ENCODE measurements around the gene FMNL3. TPM values are rescaled to one million over a fixed set of nuclear protein-coding genes. Genes with fewer than 3 reads are reported as not detected.

FMNL3 gene
- total RNA-seq, 4 donors from 2014 or later = 48.3 to 64.2 (median 58.9) TPM

GRCh38 chr12:49631336-49631907 is 75.8 kb downstream of the FMNL3 start:
- Histone ChIP-seq H3K27me3 (no peaks in the 10 kb centered on the region), H3K9me3 (no peaks in the 10 kb centered on the region), H3K27ac (no peak overlapping the region), H3K36me3 (peaks cover 0 to 44% (median 0%) of the 10 kb centered on the region in 3 donors), H3K4me3 (no peak overlapping the region), H3K4me1 (peaks cover 0 to 4% (median under 1%) of the 10 kb centered on the region in 4 donors)
- no peak for DNase-seq (ENCODE audit: low spot score in 2 of 2)
- 90 to 98% methylated on average over 5 to 6 of the region's 6 CpGs for WGBS, 2 donors
- TF ChIP-seq EP300 (IDR thresholded peaks at IDR 0.05) (no peak), CTCF (IDR thresholded peaks at IDR 0.05) (no peak), POLR2A (IDR thresholded peaks at IDR 0.05) (no peak)

GRCh38 chr12:49627752-49628360 is 79.3 kb downstream of the FMNL3 start:
- H3K36me3 ChIP-seq = peaks cover 0 to 16% (median 0%) of the 10 kb centered on the region in 3 donors
- 80 to 87% methylated on average over 3 of the region's 3 CpGs for WGBS, 2 donors
- no peak overlapping the region for H3K27ac ChIP-seq
- peaks cover 0 to 10% (median under 1%) of the 10 kb centered on the region in 4 donors for H3K4me1 ChIP-seq
- no peaks in the 10 kb centered on the region for H3K9me3 ChIP-seq
- TF ChIP-seq EP300 (IDR thresholded peaks at IDR 0.05) = no peak
- TF ChIP-seq CTCF (IDR thresholded peaks at IDR 0.05) = no peak
- no peak for TF ChIP-seq POLR2A (IDR thresholded peaks at IDR 0.05)
- no peaks in the 10 kb centered on the region for H3K27me3 ChIP-seq
- DNase-seq (ENCODE audit: low spot score in 2 of 2) = no peak
- H3K4me3 ChIP-seq = no peak overlapping the region

GRCh38 chr12:49626836-49627235 is 80.4 kb downstream of the FMNL3 start:
- Histone ChIP-seq H3K36me3 (peaks cover 0 to 6% (median 0%) of the 10 kb centered on the region in 3 donors), H3K27ac (no peak overlapping the region), H3K9me3 (no peaks in the 10 kb centered on the region), H3K4me1 (peaks cover 0 to 19% (median 10%) of the 10 kb centered on the region in 4 donors), H3K27me3 (no peaks in the 10 kb centered on the region), H3K4me3 (no peak overlapping the region)
- TF ChIP-seq CTCF (IDR thresholded peaks at IDR 0.05) (no peak), POLR2A (IDR thresholded peaks at IDR 0.05) (no peak), EP300 (IDR thresholded peaks at IDR 0.05) (no peak)
- 79 to 88% methylated on average over 1 of the region's 1 CpG for WGBS, 2 donors
- DNase-seq (ENCODE audit: low spot score in 2 of 2) = no peak

- H3K27ac ChIP-seq = peak overlapping the region in 1 of 4 donors; percentile 0
Observed at GRCh38 chr12:49626169-49626835, 80.9 kb downstream of the FMNL3 start.

GRCh38 chr12:49624921-49625577 is 82.2 kb downstream of the FMNL3 start:
- no peak for DNase-seq (ENCODE audit: low spot score in 2 of 2)
- Histone ChIP-seq H3K4me3 (no peak overlapping the region), H3K27ac (peak overlapping the region in 1 of 4 donors; percentile 96), H3K4me1 (peaks cover 0 to 26% (median 13%) of the 10 kb centered on the region in 4 donors), H3K36me3 (no peaks in the 10 kb centered on the region), H3K9me3 (no peaks in the 10 kb centered on the region), H3K27me3 (no peaks in the 10 kb centered on the region)
- WGBS, 2 donors = 57 to 67% methylated on average over 4 of the region's 4 CpGs
- no peak for TF ChIP-seq CTCF (IDR thresholded peaks at IDR 0.05)

More at GRCh38 chr12:49626169-49626835, 80.9 kb downstream of the FMNL3 start:
- 71 to 73% methylated on average over 6 of the region's 6 CpGs for WGBS, 2 donors
- peaks cover 0 to 25% (median 13%) of the 10 kb centered on the region in 4 donors for H3K4me1 ChIP-seq
- no peaks in the 10 kb centered on the region for H3K9me3 ChIP-seq
- TF ChIP-seq POLR2A (IDR thresholded peaks at IDR 0.05) = no peak
- no peaks in the 10 kb centered on the region for H3K27me3 ChIP-seq
- peaks cover 0 to under 1% (median 0%) of the 10 kb centered on the region in 3 donors for H3K36me3 ChIP-seq
- DNase-seq (ENCODE audit: low spot score in 2 of 2) = no peak
- no peak overlapping the region for H3K4me3 ChIP-seq
